Head of caudate nucleus (tissue), 42 donors: ENCODE results near the gene SRA1.

ENCODE experiments used
- DNase-seq, 42 donors: peaks; one replicate each; pipeline versions ENCODE4 v3.0.0 to v3.0.0-alpha.2; 2020 to 2021; ENCODE audit warnings: mixed read lengths in 7 of 42
- intact Hi-C: fragments of 100-400 bp; cut with DNase I; formaldehyde crosslinking; loops from one replicate; pipeline ENCODE4 v1.15.0; 2022

Gene SRA1

GRCh38 chr5:140557965-140558364, 692 bp upstream of the SRA1 start:
- DNase-seq: peak in 1 of 42 donors; percentile 19
- intact Hi-C loops: no loop called here

GRCh38 chr5:140556438-140556837, 835 bp downstream of the SRA1 start:
- intact Hi-C loops: no loop called here
- peak in 1 of 42 donors; percentile 7 for DNase-seq

- intact Hi-C loops: no loop called here
- peak in 1 of 42 donors; percentile 6 for DNase-seq
Measured at GRCh38 chr5:140555747-140556312, 1.4 kb downstream of the SRA1 start.

GRCh38 chr5:140554454-140554853, 2.8 kb downstream of the SRA1 start:
- intact Hi-C loops: no loop called here
- DNase-seq: peak in 1 of 42 donors; percentile 1

GRCh38 chr5:140553657-140554056, 3.6 kb downstream of the SRA1 start:
- DNase-seq: no peak
- intact Hi-C loops: no loop called here

- DNase-seq: peak in 2 of 42 donors; percentile 24 to 28
Measured at GRCh38 chr5:140551872-140552271, 5.4 kb downstream of the SRA1 start.

GRCh38 chr5:140550147-140551079, 6.9 kb downstream of the SRA1 start:
- intact Hi-C loops: no loop called here
- peak in 22 of 42 donors; percentile 15 to 69 (median 44) for DNase-seq

More at GRCh38 chr5:140551872-140552271, 5.4 kb downstream of the SRA1 start:
- intact Hi-C loops: no loop called here

GRCh38 chr5:140549237-140550144, 7.8 kb downstream of the SRA1 start:
- DNase-seq: peak in 18 of 42 donors; percentile 17 to 62 (median 38)

GRCh38 chr5:140548791-140549190, 8.5 kb downstream of the SRA1 start:
- DNase-seq: peak in 2 of 42 donors; percentile 6 to 35
- intact Hi-C loops: loop anchor here (5.0 kb wide), 1 partner anchor 146 kb away; the partner anchor contains the start of gene ANKHD1

More at GRCh38 chr5:140549237-140550144, 7.8 kb downstream of the SRA1 start:
- intact Hi-C loops: loop anchor here (5.0 kb wide), 1 partner anchor 147 kb away; the partner anchor contains the start of gene ANKHD1

GRCh38 chr5:140548300-140548688, 9.0 kb downstream of the SRA1 start:
- intact Hi-C loops: loop anchor here (5.0 kb wide), 1 partner anchor 146 kb away; the partner anchor contains the start of gene ANKHD1
- peak in 1 of 42 donors; percentile 28 for DNase-seq

- intact Hi-C loops: loop anchor here (5.0 kb wide), 1 partner anchor 145 kb away; the partner anchor contains the start of gene ANKHD1
- DNase-seq: peak; percentile 93 to 99 (median 98)
Measured at GRCh38 chr5:140547508-140548299, 9.6 kb downstream of the SRA1 start, which contains the start of gene EIF4EBP3. TSS of gene EIF4EBP3 (plus strand) at chr5:140547662. CDS start at chr5:140547738, 76 bp downstream.

- intact Hi-C loops: loop anchor here (5.0 kb wide), 1 partner anchor 145 kb away; the partner anchor contains the start of gene ANKHD1
- DNase-seq: peak in 1 of 42 donors; percentile 34
Measured at GRCh38 chr5:140546851-140547507, 10.3 kb downstream of the SRA1 start.

GRCh38 chr5:140545606-140546005, 11.7 kb downstream of the SRA1 start:
- intact Hi-C loops: loop anchor here (5.0 kb wide), 1 partner anchor 143 kb away; the partner anchor contains the start of gene ANKHD1
- no peak for DNase-seq

GRCh38 chr5:140544986-140545385, 12.3 kb downstream of the SRA1 start:
- DNase-seq: no peak
- intact Hi-C loops: loop anchor here (5.0 kb wide), 1 partner anchor 143 kb away; the partner anchor contains the start of gene ANKHD1

- intact Hi-C loops: no loop called here
- DNase-seq: no peak
Measured at GRCh38 chr5:140542972-140543371, 14.3 kb downstream of the SRA1 start.

- DNase-seq: no peak
- intact Hi-C loops: no loop called here
Measured at GRCh38 chr5:140540227-140540626, 17.0 kb downstream of the SRA1 start.

- no peak for DNase-seq
- intact Hi-C loops: no loop called here
Measured at GRCh38 chr5:140524003-140524402, 33.3 kb downstream of the SRA1 start.
